HEK293T (cell line): ENCODE results near the gene CAPN1.

Source experiments
- CTBP1 ChIP-seq: fragments of 450-650 bp; IDR thresholded peaks from 2 replicates; pipeline ENCODE4 v1.6.1; 2016; ENCODE audit warnings: borderline replicate concordance
- FOXM1 ChIP-seq: fragments of 450-650 bp; IDR thresholded peaks from 2 replicates; pipeline ENCODE4 v1.6.1; 2017; ENCODE audit warnings: mild to moderate bottlenecking, borderline replicate concordance
- LEF1 ChIP-seq: fragments of 450-650 bp; IDR thresholded peaks from 2 replicates; pipeline ENCODE4 v1.6.1; 2017; ENCODE audit warnings: mild to moderate bottlenecking, borderline replicate concordance
- NFRKB ChIP-seq: fragments of 450-650 bp; IDR thresholded peaks from 2 replicates; pipeline ENCODE4 v1.6.1; 2016; ENCODE audit warnings: mild to moderate bottlenecking, moderate library complexity
- SUZ12 ChIP-seq: fragments of 450-650 bp; IDR thresholded peaks from 2 replicates; pipeline ENCODE4 v1.6.1; 2016; ENCODE audit warnings: mild to moderate bottlenecking

GRCh38 chr11:65163684-65164083 is 18.0 kb upstream of the CAPN1 start:
- TF ChIP-seq FOXM1 (no peak), LEF1 (no peak), SUZ12 (no peak), CTBP1 (no peak), NFRKB (no peak)
